HG03159 (cell line): ENCODE data around the gene GDPGP1.

ENCODE experiments used
- ATAC-seq: cut with Tn5 transposase; IDR thresholded peaks from one replicate; pipeline ENCODE4 v1.9.1; 2021; ENCODE audit warnings: mild to moderate bottlenecking, moderate library complexity; ENCODE audit not compliant: unreplicated experiment

Gene GDPGP1

GRCh38 chr15:90294601-90295269, 60.7 kb downstream of the GDPGP1 start:
- ATAC-seq = no peak

GRCh38 chr15:90295270-90295648, 61.2 kb downstream of the GDPGP1 start:
- no peak for ATAC-seq
